Measurements from ENCODE around the gene SORT1. TPM values are rescaled to one million over a fixed set of nuclear protein-coding genes. Genes with fewer than 3 reads are reported as not detected.

The SORT1 gene
- total and polyA plus RNA-seq, 4 donors = 39.0 to 135 (median 57.4) TPM

GRCh38 chr1:109385417-109385816, 12.3 kb downstream of the SORT1 start:
- no peaks in the 10 kb centered on the region for H3K9me3 ChIP-seq (ENCODE audit: control insufficient read depth in 4 of 4, insufficient read depth in 3 of 4, low read length in 3 of 4)
- H3K27me3 ChIP-seq (ENCODE audit: control insufficient read depth in 3 of 3, insufficient read depth in 3 of 3, low read length in 2 of 3) = no peaks in the 10 kb centered on the region
- H3K4me3 ChIP-seq = no peak overlapping the region
- no peak for ATAC-seq (ENCODE audit: insufficient read depth, low FRiP score)
- H3K9ac ChIP-seq (ENCODE audit: insufficient read depth in 1 of 2, low read length in 2 of 2) = no peak overlapping the region
- TF ChIP-seq, protein P1, sequence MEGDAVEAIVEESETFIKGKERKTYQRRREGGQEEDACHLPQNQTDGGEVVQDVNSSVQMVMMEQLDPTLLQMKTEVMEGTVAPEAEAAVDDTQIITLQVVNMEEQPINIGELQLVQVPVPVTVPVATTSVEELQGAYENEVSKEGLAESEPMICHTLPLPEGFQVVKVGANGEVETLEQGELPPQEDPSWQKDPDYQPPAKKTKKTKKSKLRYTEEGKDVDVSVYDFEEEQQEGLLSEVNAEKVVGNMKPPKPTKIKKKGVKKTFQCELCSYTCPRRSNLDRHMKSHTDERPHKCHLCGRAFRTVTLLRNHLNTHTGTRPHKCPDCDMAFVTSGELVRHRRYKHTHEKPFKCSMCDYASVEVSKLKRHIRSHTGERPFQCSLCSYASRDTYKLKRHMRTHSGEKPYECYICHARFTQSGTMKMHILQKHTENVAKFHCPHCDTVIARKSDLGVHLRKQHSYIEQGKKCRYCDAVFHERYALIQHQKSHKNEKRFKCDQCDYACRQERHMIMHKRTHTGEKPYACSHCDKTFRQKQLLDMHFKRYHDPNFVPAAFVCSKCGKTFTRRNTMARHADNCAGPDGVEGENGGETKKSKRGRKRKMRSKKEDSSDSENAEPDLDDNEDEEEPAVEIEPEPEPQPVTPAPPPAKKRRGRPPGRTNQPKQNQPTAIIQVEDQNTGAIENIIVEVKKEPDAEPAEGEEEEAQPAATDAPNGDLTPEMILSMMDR (IDR thresholded peaks at IDR 0.05; ENCODE audit: control extremely low read depth, extremely low read depth) = no peak
- peak overlapping the region in 1 of 2 donors; percentile 73 for H3K27ac ChIP-seq (ENCODE audit: low read depth in 1 of 2, low read length in 1 of 2)
- peaks cover 5 to 48% (median 16%) of the 10 kb centered on the region in 5 donors for H3K4me1 ChIP-seq (ENCODE audit: control insufficient read depth in 5 of 5, insufficient read depth in 5 of 5, low read length in 5 of 5)
- no peaks in the 10 kb centered on the region for H3K36me3 ChIP-seq (ENCODE audit: control insufficient read depth in 4 of 4, insufficient read depth in 4 of 4, low read length in 4 of 4)
- no peak for DNase-seq
- 51 to 78% methylated on average over 2 of the region's 2 CpGs for WGBS, 2 donors

DNA sequence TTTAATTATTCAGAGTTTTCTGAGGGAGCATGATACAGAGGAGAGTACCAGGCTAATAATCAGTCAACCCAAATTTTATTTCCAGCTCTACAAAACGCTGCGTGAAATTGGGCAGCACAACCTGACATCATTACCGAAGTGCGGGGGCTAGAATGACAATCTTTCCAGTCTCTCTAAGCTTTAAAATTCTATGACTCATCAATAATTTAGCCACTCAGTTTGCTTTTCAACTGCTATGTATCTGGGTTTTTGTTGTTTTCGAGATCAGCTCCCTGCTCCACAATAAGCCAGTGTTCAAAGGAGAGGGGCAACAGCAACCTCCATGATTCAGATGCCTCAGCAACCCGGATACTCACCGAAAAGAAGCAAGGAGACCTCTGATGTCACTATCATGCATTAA, 13.9 kb downstream of the SORT1 start:
- H3K27me3 ChIP-seq (ENCODE audit: control insufficient read depth in 3 of 3, insufficient read depth in 3 of 3, low read length in 2 of 3) = no peaks in the 10 kb centered on the region
- no peaks in the 10 kb centered on the region for H3K36me3 ChIP-seq (ENCODE audit: control insufficient read depth in 4 of 4, insufficient read depth in 4 of 4, low read length in 4 of 4)
- no peak overlapping the region for H3K9ac ChIP-seq (ENCODE audit: insufficient read depth in 1 of 2, low read length in 2 of 2)
- no peak overlapping the region for H3K4me3 ChIP-seq
- H3K27ac ChIP-seq (ENCODE audit: low read depth in 1 of 2, low read length in 1 of 2) = peak overlapping the region in 1 of 2 donors; percentile 37
- WGBS, 2 donors = 92 to 97% methylated on average over 7 of the region's 7 CpGs
- TF ChIP-seq, protein P1 (IDR thresholded peaks at IDR 0.05; ENCODE audit: control extremely low read depth, extremely low read depth) = no peak
- H3K4me1 ChIP-seq (ENCODE audit: control insufficient read depth in 5 of 5, insufficient read depth in 5 of 5, low read length in 5 of 5) = peaks cover 3 to 37% (median 7%) of the 10 kb centered on the region in 5 donors
- no peak for ATAC-seq (ENCODE audit: insufficient read depth, low FRiP score)
- DNase-seq = no peak
- no peaks in the 10 kb centered on the region for H3K9me3 ChIP-seq (ENCODE audit: control insufficient read depth in 4 of 4, insufficient read depth in 3 of 4, low read length in 3 of 4)

DNA sequence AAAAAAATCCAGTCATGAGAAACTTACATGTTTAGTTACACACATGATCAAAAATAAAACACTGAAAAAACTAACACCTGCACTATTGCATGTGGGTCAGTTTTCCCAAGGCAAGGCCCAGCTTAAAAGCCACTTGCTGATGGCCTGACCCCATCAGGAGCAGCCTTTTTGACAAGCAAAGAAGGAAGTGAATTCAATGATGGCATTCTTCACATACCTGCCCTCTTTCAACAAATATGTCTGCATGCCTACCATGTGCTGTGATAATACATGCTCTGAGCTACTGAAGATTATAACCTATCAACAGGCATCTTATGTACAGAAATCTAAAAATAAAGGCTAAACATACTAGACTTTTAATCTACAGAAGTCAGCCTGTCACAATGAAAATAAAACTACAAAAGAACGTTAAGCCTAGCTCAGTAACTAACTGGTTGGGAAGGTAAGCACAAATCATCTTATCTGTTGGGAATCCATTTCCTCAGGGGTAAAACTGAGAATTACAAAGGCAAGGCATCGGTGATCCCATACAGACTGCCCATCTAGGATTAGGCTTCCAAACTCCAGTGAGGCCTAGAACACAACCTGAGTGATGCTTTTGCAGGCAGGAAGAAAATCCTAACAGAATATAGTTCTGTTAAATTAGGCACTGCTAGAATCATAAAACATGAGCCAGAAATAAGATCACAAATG, 14.5 kb downstream of the SORT1 start:
- Histone ChIP-seq H3K27ac (ENCODE audit: low read depth in 1 of 2, low read length in 1 of 2) (peak overlapping the region in 1 of 2 donors; percentile 82), H3K4me3 (no peak overlapping the region), H3K9ac (ENCODE audit: insufficient read depth in 1 of 2, low read length in 2 of 2) (no peak overlapping the region), H3K27me3 (ENCODE audit: control insufficient read depth in 3 of 3, insufficient read depth in 3 of 3, low read length in 2 of 3) (no peaks in the 10 kb centered on the region), H3K9me3 (ENCODE audit: control insufficient read depth in 4 of 4, insufficient read depth in 3 of 4, low read length in 3 of 4) (no peaks in the 10 kb centered on the region), H3K4me1 (ENCODE audit: control insufficient read depth in 5 of 5, insufficient read depth in 5 of 5, low read length in 5 of 5) (peaks cover 0 to 33% (median 7%) of the 10 kb centered on the region in 5 donors), H3K36me3 (ENCODE audit: control insufficient read depth in 4 of 4, insufficient read depth in 4 of 4, low read length in 4 of 4) (no peaks in the 10 kb centered on the region)
- ATAC-seq (ENCODE audit: insufficient read depth, low FRiP score) = peak; percentile 74
- TF ChIP-seq, protein P1 (IDR thresholded peaks at IDR 0.05; ENCODE audit: control extremely low read depth, extremely low read depth) = no peak
- no peak for DNase-seq
- 61 to 79% methylated on average over 2 of the region's 2 CpGs for WGBS, 2 donors
